ENCODE measurements around the gene MACROD1. TPM values are rescaled to one million over a fixed set of nuclear protein-coding genes. Genes with fewer than 3 reads are reported as not detected.

Gene MACROD1
- total and polyA plus RNA-seq, 2 of the 13 experiments (the other 11 are each of a cell fraction or from before 2014, with no cell fraction given) = 23.1 to 34.5 TPM

- no peak for TF ChIP-seq NONO (IDR thresholded peaks at IDR 0.05)
- peak; percentile 88 for TF ChIP-seq NONO (CRISPR knock-in tag; conservative IDR thresholded peaks at IDR 0.05)
- TF ChIP-seq ATF5 (CRISPR knock-in tag; IDR thresholded peaks at IDR 0.05; ENCODE audit: low read depth) = no peak
- peak; percentile 94; the same call in 1 of the 2 replicates for TF ChIP-seq CREBL2 (CRISPR knock-in tag; IDR thresholded peaks at IDR 0.05; ENCODE audit: borderline replicate concordance)
- peak; percentile 92; the same call in 1 of the 2 replicates for TF ChIP-seq FUBP1 (CRISPR knock-in tag; IDR thresholded peaks at IDR 0.05; ENCODE audit: borderline replicate concordance)
- no peak for TF ChIP-seq ZNF770 (CRISPR knock-in tag; IDR thresholded peaks at IDR 0.05)
- TF ChIP-seq MXI1 (IDR thresholded peaks at IDR 0.05; ENCODE audit: borderline replicate concordance, low read depth, low read length) = peak; percentile 56; the same call in 1 of the 3 replicates
- TF ChIP-seq GATA4 (IDR thresholded peaks at IDR 0.05; ENCODE audit: borderline replicate concordance, low read depth) = no peak
- TF ChIP-seq HHEX (CRISPR knock-in tag; IDR thresholded peaks at IDR 0.05) = no peak
- TF ChIP-seq FOXJ3 (CRISPR knock-in tag; IDR thresholded peaks at IDR 0.05; ENCODE audit: borderline replicate concordance) = peak; percentile 51; the same call in 1 of the 2 replicates
- TF ChIP-seq ZNF331 (CRISPR knock-in tag; IDR thresholded peaks at IDR 0.05) = peak; percentile 80
- TF ChIP-seq ZNF782 (CRISPR knock-in tag; IDR thresholded peaks at IDR 0.05; ENCODE audit: borderline replicate concordance) = peak; percentile 53; the same call in 1 of the 2 replicates
- peak; percentile 87 for TF ChIP-seq GATAD1 (CRISPR knock-in tag; IDR thresholded peaks at IDR 0.05)
- TF ChIP-seq YEATS2 (CRISPR knock-in tag; IDR thresholded peaks at IDR 0.05; ENCODE audit: borderline replicate concordance) = peak; percentile 87
- no peak for TF ChIP-seq DPF2 (CRISPR knock-in tag; IDR thresholded peaks at IDR 0.05; ENCODE audit: borderline replicate concordance, low read depth)
- peak; percentile 79 for TF ChIP-seq ZIK1 (CRISPR knock-in tag; IDR thresholded peaks at IDR 0.05; ENCODE audit: borderline replicate concordance, low read depth)
These were observed 191.4 kb downstream of the MACROD1 start, which contains the start of gene COX8A (continued) for GRCh38 chr11:63974259-63975143.

Measured in HepG2 (cell line).